Loucy (cell line): ENCODE data around the gene TMA16.

ENCODE experiments used
- CTCF ChIP-seq: fragments of 200-600 bp; sonication (generic); conservative IDR thresholded peaks from 2 replicates; pipeline ENCODE4 v1.5.1; 2014; ENCODE audit warnings: mild to moderate bottlenecking, antibody characterized with exemption, low read length
- EZH2phosphoT487 ChIP-seq: fragments of 200-600 bp; IDR thresholded peaks from 2 replicates; pipeline ENCODE4 v1.6.1; 2018; ENCODE audit warnings: antibody characterized with exemption, mild to moderate bottlenecking, moderate library complexity, borderline replicate concordance

GRCh38 chr4:163473576-163473975 lies 20.9 kb upstream of the TMA16 start, which contains the start of gene TKTL2:
- TF ChIP-seq CTCF (no peak), EZH2phosphoT487 (no peak)
